Natural killer cell (primary cell): ENCODE data around the gene CNTN6. TPM values are rescaled to one million over a fixed set of nuclear protein-coding genes. Genes with fewer than 3 reads are reported as not detected.

Experiments
- ATAC-seq, 3 donors: fragments of 150-1000 bp in 2 of 3; fragments of 200-7000 bp in 1 of 3; cut with Tn5 transposase; 1 replicate in 1 of 3; 2 replicates in 2 of 3; pipeline ENCODE4 v1.10.0; 2021; ENCODE audit warnings: mild to moderate bottlenecking in 2 of 3, moderate library complexity in 2 of 3
- DNase-seq, 2 donors: peaks; one replicate each; pipeline versions ENCODE4 v3.0.0 to v3.0.0-alpha.2; 2013 to 2021; ENCODE audit warnings: mixed read lengths in 1 of 2
- H3K27ac ChIP-seq: one replicate; pipeline ENCODE4 v1.5.1; 2013; ENCODE audit warnings: mild to moderate bottlenecking, low read length
- H3K27me3 ChIP-seq: one replicate; pipeline ENCODE4 v1.6.1; 2013; ENCODE audit warnings: low read length; ENCODE audit not compliant: control insufficient read depth, insufficient read depth
- H3K36me3 ChIP-seq: one replicate; pipeline ENCODE4 v1.6.1; 2013; ENCODE audit warnings: low read length; ENCODE audit not compliant: control insufficient read depth, insufficient read depth
- H3K4me1 ChIP-seq: one replicate; pipeline ENCODE4 v1.6.1; 2013; ENCODE audit warnings: low read length; ENCODE audit not compliant: control insufficient read depth, insufficient read depth
- H3K4me3 ChIP-seq: one replicate; pipeline ENCODE4 v1.5.1; 2013; ENCODE audit warnings: low read length
- H3K9me3 ChIP-seq: one replicate; pipeline ENCODE4 v1.6.1; 2013; ENCODE audit warnings: low read length; ENCODE audit not compliant: control insufficient read depth, insufficient read depth
- H3K27ac Mint-ChIP-seq, 2 donors: one replicate each; pipeline ENCODE4 v1.8.0; 2022; ENCODE audit warnings: mild to moderate bottlenecking in 2 of 2, mixed read lengths in 2 of 2, moderate library complexity in 1 of 2
- H3K27me3 Mint-ChIP-seq, 2 donors: one replicate each; pipeline ENCODE4 v1.8.0; 2022; ENCODE audit warnings: low read depth in 2 of 2, mixed read lengths in 2 of 2
- H3K36me3 Mint-ChIP-seq: one replicate; pipeline ENCODE4 v1.8.0; 2022; ENCODE audit warnings: mixed read lengths
- H3K4me1 Mint-ChIP-seq, 2 donors: one replicate each; pipeline ENCODE4 v1.8.0; 2022; ENCODE audit warnings: mixed read lengths in 2 of 2
- H3K4me3 Mint-ChIP-seq: one replicate; pipeline ENCODE4 v1.8.0; 2022; ENCODE audit warnings: mild to moderate bottlenecking, moderate library complexity, mixed read lengths
- H3K9me3 Mint-ChIP-seq, 2 donors: one replicate each; pipeline ENCODE4 v1.8.0; 2022; ENCODE audit warnings: mixed read lengths in 2 of 2
- WGBS: methylation state at CpG from one replicate; pipeline ENCODE4 v1.1.7; 2013; ENCODE audit warnings: missing lambda C conversion rate; ENCODE audit not compliant: insufficient coverage; 5-methylcytosine and 5-hydroxymethylcytosine counted together
- intact Hi-C: fragments of 100-400 bp; cut with micrococcal nuclease; formaldehyde crosslinking; loops from one replicate; pipeline ENCODE4 v1.14.2; 2022
- total RNA-seq, 4 donors: library from RNA; stranded (reverse); fragments of 120-200 nt in 1 of 4; gene quantifications; one replicate each; pipeline versions ENCODE4 v1.2.3 to v1.2.4, GENCODE V29; 2013 to 2022
- TF ChIP-seq, protein P1 (sequence below): fragments of 200-600 bp; IDR thresholded peaks from one replicate; pipeline ENCODE4 v1.8.0; 2022; ENCODE audit warnings: antibody characterized with exemption

CNTN6 gene
- total RNA-seq, 3 donors from 2014 or later (not counting 1 experiment from before 2014, with no cell fraction given), result not detected

DNA sequence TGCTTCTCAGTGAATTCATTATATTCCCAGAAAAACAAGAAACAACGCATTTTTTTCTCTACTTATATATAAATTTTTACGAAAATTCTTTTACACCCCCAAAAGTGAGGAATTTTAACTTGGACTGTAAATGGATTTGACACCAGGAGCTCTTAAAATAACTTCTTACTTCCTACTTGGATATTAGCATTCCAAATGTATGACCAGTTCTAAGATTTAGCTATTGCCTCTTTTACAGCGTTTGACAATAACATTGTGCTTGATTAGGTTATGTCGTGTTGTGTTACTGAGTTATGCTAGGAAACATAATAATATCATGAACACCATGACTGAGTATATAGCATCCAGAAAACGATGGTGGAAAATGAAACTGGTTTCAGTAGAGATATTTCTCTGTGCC lies 177.0 kb downstream of the CNTN6 start:
- H3K4me3 Mint-ChIP-seq, result no peak overlapping the region
- no peaks in the 10 kb centered on the region for H3K27me3 Mint-ChIP-seq
- Histone ChIP-seq H3K4me3 (no peak overlapping the region), H3K27ac (no peak overlapping the region), H3K4me1 (no peaks in the 10 kb centered on the region), H3K36me3 (no peaks in the 10 kb centered on the region), H3K9me3 (no peaks in the 10 kb centered on the region), H3K27me3 (no peaks in the 10 kb centered on the region)
- peaks cover 13 to 20% of the 10 kb centered on the region in 2 donors for H3K9me3 Mint-ChIP-seq
- WGBS, result 80% methylated on average over 1 of the region's 5 CpGs
- intact Hi-C loops, result no loop called here
- no peaks in the 10 kb centered on the region for H3K36me3 Mint-ChIP-seq
- H3K4me1 Mint-ChIP-seq, result no peaks in the 10 kb centered on the region
- no peak for DNase-seq
- no peak for ATAC-seq
- TF ChIP-seq, protein P1, sequence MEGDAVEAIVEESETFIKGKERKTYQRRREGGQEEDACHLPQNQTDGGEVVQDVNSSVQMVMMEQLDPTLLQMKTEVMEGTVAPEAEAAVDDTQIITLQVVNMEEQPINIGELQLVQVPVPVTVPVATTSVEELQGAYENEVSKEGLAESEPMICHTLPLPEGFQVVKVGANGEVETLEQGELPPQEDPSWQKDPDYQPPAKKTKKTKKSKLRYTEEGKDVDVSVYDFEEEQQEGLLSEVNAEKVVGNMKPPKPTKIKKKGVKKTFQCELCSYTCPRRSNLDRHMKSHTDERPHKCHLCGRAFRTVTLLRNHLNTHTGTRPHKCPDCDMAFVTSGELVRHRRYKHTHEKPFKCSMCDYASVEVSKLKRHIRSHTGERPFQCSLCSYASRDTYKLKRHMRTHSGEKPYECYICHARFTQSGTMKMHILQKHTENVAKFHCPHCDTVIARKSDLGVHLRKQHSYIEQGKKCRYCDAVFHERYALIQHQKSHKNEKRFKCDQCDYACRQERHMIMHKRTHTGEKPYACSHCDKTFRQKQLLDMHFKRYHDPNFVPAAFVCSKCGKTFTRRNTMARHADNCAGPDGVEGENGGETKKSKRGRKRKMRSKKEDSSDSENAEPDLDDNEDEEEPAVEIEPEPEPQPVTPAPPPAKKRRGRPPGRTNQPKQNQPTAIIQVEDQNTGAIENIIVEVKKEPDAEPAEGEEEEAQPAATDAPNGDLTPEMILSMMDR, result no peak
- no peak overlapping the region for H3K27ac Mint-ChIP-seq

DNA sequence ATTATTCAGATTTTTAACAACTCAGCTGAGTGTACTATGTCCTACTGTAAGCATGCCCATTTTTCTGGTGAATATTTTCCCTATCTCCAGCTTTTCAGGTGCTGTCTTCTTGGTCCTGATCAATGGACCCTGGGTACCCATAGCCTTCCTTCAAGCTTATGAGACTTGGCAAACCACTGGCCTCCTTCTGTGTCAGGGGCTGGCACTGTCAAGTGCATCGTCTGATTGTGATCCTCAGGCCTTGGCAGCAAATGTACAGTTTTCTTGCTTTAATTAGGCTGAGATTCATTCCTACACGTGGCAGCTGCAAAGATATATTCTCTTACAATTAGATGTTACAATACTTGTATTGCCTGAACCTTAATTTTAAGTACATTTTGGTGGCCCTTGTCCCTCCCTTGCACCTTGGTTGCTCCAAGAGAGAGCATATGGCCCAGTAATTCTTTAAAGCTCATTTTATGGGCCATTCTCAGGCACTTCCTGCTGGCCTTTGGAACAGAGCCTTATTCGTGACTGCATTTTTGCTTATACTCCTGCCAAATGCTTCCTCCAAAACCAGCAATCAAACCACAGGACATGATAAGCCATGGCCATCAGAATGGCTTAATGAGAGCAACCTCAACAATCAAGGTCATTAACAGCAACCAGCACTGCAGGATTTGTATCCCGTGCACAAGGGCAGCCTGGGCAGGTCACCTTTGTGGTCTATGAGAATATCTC lies 179.9 kb downstream of the CNTN6 start:
- no peaks in the 10 kb centered on the region for H3K27me3 Mint-ChIP-seq
- DNase-seq (no peak), ATAC-seq (no peak)
- H3K4me3 Mint-ChIP-seq, result no peak overlapping the region
- no peaks in the 10 kb centered on the region for H3K27me3 ChIP-seq
- H3K4me1 Mint-ChIP-seq, result no peaks in the 10 kb centered on the region
- no peak overlapping the region for H3K4me3 ChIP-seq
- H3K36me3 ChIP-seq, result no peaks in the 10 kb centered on the region
- no peaks in the 10 kb centered on the region for H3K9me3 ChIP-seq
- H3K27ac ChIP-seq, result no peak overlapping the region
- intact Hi-C loops, result no loop called here
- no peaks in the 10 kb centered on the region for H3K4me1 ChIP-seq
- H3K9me3 Mint-ChIP-seq, result peaks cover 19 to 21% of the 10 kb centered on the region in 2 donors
- TF ChIP-seq, protein P1, result no peak
- no peak overlapping the region for H3K27ac Mint-ChIP-seq
- H3K36me3 Mint-ChIP-seq, result no peaks in the 10 kb centered on the region
- WGBS, result 74% methylated on average over 4 of the region's 4 CpGs

DNA sequence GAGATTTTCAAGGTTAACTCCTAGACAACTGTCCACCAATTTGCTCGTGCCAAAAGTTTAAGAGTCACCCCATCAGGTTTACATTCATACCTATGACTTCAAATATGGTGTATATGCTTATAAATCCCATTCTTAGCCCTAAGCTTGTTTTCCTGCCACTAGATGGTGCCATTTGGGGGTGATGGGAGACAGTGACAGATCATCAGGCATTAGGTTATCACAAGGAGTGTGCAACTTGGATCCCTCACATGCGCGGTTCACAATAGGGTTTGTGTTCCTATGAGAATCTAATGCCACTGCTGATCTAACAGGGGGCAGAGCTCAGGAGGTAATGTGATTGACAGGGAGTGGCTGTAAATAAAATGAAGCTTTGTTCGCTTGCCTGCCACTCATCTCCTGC lies 182.7 kb downstream of the CNTN6 start:
- no peak for ATAC-seq
- intact Hi-C loops, result no loop called here

More for the DNA sequence above, 182.7 kb downstream of the CNTN6 start:
- Mint-ChIP-seq H3K27ac (no peak overlapping the region), H3K27me3 (no peaks in the 10 kb centered on the region), H3K4me3 (no peak overlapping the region), H3K4me1 (no peaks in the 10 kb centered on the region), H3K9me3 (peaks cover 15 to 18% of the 10 kb centered on the region in 2 donors), H3K36me3 (no peaks in the 10 kb centered on the region)
- Histone ChIP-seq H3K27me3 (no peaks in the 10 kb centered on the region), H3K4me3 (no peak overlapping the region), H3K4me1 (no peaks in the 10 kb centered on the region), H3K27ac (no peak overlapping the region), H3K9me3 (no peaks in the 10 kb centered on the region), H3K36me3 (no peaks in the 10 kb centered on the region)
- DNase-seq, result no peak
- TF ChIP-seq, protein P1, result no peak
- 90% methylated on average over 3 of the region's 4 CpGs for WGBS
